NCI-H774 (cell line): Measurements from ENCODE around the gene PHLDB3.

Experiments
- DNase-seq: peaks from one replicate; lab custom pipeline; 2025; lab: John Stamatoyannopoulos, UW

Gene PHLDB3

DNA sequence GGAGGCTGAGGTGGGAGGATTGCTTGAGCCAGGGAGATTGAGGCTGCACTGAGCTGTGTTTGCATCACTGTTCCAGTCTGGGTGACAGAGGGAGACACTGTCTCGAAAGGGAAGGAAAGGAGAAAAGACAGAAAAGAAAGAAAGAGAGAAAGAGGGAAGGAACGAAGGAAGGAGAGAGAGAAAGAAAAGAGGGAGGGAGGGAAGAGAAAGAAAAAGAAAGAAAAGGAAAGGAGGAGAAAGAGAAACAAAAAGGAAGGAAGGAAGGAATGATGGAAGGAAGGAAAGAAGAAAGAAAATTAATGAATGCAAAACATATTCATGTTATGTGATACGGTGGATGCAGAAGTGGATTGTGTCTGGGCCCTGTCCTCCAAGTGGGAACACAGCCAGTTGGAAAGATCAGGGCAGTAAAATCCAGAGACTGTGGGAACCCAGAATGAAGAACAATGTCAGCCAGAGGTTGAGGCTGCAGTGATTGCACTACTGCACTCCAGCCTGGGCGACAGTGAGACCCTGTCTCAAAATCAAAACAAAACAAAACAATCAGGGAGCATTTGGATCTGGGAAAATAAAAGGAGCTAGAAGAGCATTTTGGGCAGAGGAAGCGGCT is 6.2 kb downstream of the PHLDB3 start:
- DNase-seq, result no peak

DNA sequence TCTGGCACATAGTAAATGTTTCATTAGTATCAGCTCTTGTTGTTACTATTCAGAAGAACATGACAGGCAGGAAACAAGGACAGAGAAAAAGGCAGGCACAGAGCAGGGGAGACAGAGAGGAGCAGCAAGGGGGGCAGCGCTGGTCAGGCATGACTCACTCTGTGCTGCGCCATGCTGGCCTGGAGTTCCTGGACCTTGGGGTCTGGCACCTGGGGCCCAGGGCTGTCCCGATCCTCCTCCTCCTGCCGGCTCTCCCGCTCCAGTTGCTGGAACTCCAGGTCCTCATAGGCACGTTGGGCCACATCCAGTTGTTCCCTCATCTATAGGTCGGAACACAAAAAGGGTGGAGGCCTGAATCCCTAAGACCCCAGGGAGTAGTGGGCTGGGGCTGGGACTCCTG is 7.6 kb downstream of the PHLDB3 start:
- no peak for DNase-seq

DNA sequence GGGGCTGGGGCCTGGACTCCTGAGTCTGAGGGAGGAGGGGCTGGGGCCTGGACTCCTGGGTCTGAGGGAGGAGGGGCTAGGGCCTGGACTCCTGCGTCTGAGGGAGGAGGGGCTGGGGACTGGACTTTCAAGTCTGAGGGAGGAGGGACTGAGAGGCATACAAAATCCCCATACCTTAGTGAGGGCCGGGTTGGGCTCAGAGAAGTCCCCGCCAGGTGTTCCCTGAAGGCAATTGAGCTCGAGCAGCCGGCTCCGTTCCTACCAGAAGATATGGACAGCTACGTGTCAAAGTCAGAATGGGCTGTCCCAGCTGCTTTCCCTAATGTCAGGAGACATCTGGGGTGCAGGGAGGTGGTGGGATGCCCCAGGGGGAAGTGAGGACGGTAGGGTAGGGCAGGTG is 9.5 kb downstream of the PHLDB3 start:
- no peak for DNase-seq

DNA sequence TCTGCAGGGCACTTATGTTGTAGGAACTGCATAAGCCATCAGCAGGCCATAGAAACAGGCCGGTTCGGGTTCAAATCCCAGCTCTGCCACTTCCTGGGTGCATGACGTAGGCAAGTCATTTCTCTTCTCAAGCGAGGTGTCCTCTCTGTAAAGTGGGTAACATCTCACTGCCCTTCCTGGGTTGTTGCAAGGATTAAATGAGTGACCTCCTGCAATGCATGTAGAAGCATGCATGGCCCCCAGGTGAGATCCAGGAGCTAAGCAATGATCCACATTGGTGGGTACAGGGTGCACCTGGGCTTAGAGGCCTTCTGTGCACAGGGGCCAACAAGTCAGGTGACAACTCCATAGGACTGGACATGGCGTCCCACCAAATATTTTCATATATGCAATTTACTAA is 13.8 kb downstream of the PHLDB3 start:
- no peak for DNase-seq

DNA sequence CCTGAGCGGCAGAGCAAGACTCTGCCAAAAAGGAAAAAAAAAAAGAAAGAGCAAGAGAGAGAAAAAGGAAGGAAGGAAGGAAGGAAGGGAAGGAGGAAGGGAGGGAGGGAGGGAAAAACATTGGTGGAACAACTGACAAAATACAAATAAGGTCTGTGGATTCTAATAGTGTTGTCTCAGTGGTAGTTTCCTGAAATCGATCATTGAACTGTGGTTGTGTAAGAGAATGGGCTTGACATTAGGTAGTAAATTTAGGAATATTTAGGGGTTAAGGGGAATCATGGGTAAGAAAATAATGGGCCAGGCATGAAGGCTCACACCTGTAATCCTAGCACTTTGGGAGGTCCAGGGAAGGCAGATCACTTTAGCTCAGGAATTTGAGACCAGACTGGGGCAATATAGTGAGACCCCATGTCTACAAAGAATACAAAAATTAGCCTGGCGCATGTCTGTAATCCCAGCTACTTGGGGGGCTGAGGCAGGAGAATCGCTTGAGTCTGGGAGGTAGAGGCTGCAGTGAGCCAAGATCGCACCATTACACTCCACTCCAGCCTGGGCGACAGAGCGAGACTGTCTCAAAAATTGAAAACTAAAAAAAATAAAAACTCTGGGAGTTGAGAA is 14.5 kb downstream of the PHLDB3 start:
- DNase-seq, result no peak

DNA sequence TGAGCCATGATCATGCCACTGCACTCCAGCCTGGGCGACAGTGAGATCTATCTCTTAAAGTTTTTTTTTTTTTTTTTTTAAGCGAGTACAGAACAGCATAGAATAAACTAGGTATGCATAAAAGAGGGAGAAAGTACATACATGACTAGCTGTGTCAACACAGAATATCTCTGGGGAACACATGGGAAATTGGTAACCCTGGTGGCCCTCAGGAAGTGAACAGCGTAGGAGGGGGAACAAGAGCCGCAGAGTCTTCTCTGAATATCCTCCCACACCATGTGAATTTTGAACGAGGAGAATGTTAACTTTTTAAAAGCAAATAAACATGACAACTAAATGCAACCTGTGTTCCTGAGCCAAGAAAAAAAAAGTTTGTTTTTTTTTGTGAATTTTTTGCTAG is 15.2 kb downstream of the PHLDB3 start:
- DNase-seq, result no peak

DNA sequence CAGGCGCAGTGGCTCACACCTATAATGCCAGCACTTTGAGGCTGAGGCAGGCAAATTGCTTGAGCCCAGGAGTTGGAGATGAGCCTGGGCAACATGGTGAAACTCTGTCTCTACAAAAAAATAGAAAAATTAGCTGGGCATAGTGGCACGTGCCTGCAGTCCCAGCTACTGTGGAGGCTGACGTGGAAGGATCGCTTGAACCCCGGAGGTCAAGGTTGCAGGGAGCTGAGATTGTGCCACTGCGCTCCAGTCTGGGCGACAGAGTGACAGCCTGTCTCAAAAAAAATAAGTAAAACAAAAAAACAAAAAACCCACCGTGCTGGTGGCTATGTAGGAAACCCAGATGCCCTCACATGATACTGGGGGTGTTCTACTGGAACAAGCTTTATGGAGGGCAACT is 16.4 kb downstream of the PHLDB3 start:
- no peak for DNase-seq

DNA sequence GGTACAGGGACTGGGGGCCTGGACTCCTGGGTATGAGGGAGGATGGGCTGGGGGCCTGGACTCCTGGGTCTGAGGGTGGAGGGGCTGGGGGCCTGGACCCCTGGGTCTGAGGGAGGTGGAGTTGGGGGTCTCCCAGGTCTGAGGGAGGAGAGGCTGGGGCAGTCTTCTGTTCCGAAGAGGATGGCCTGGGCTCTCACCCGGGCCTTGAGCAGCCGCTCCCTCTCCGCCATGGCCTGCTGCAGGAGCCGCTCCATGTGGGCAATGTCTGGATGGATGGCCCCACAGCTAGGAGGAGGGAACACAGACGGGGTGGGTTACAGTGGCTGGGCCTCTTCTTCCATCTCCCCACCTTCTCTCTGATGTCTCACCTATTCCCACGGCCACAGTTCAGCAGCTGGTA is 18.1 kb downstream of the PHLDB3 start:
- no peak for DNase-seq

DNA sequence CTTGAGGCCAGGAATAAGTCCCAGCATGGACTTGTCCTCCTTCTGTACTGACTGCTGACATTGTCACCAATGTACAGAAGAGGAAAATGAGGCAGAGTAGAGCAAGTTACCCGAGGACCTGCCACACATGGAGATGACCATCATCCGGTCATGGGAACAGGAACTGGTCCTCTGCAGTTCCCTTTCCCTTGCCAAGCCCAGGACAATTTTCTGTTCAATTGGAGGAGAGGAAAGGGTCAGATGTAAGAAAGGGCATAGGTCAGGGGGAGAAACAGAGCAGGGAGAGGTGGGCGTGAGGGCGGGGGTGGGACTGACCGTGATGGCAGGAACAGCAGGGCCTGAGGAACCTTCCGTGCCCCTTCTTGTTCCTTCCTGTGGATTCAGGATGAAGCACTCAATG is 18.6 kb downstream of the PHLDB3 start:
- DNase-seq, result no peak

DNA sequence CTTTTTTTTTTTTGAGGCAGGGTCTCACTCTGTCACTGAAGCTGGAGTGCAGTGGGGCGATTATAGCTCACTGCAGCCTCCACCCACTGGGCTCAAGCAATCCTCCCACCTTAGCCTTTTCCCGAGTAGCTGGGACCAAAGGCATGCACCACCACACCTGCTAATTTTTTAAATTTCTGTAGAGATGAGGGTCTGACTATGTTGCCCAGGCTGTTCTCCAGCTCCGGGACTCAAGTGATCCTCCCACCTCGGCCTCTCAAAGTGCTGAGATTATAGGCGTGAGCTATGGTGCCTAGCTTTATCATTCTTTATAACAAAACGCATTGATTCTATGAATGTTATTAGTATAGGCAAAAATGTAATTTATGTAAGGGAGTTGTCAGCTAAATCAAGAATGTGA is 21.3 kb downstream of the PHLDB3 start:
- no peak for DNase-seq

DNA sequence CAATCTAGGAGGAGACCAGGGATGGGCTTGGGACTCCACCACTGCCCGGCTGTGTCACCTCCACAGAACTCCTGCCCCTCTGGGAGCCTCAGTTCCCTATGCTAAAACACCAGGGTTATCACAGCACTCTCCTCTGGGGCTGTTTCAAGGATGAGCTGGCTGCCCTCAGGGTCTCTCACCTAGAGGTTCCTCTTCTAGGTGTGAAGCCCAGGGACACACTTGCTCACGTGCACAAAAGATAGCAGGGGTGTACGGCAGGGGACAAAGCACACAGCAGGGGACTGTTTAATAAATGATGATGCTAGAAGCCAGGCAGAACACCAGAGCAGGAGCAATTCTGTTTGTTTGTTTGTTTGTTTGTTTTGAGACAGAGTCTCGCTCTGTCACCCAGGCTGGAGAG is 22.4 kb downstream of the PHLDB3 start:
- no peak for DNase-seq

DNA sequence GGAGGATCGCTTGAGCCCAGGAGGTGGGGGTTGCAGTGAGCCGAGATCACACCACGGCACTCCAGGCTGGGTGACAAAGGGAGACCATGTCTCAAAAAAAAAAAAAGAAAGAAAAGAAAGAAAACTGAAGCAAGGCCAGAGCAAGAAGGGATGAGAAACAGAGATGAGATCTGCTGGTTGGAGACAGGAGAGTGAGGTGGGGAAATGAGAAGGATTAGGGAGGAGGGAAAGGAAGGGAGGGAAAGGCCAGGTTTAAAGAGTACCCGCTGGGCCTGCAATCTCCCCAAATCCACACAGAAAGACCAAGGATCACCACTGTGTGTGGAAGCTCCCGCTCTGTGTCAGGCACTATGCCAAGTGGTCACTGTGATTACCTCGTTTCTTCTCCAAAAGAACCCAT is 22.8 kb downstream of the PHLDB3 start:
- DNase-seq, result no peak

DNA sequence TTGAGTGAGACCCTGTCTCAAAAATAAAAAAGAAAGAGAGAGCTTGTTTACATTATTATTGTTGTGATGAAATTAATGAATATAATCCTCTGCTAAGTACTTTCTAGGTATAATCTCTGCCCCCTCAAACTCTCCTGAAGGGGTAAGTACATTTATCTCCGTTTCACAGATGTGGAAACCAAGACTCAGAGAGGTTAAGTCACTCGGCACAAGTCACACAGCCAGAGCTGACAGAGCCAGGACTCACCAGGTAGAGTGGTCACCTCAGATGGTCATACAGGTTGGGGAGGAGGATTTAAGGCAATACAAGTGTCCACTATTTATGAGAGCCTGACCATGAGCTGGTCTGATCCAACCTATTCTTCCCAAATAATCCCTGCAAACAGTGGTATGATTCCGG is 24.0 kb downstream of the PHLDB3 start:
- no peak for DNase-seq

DNA sequence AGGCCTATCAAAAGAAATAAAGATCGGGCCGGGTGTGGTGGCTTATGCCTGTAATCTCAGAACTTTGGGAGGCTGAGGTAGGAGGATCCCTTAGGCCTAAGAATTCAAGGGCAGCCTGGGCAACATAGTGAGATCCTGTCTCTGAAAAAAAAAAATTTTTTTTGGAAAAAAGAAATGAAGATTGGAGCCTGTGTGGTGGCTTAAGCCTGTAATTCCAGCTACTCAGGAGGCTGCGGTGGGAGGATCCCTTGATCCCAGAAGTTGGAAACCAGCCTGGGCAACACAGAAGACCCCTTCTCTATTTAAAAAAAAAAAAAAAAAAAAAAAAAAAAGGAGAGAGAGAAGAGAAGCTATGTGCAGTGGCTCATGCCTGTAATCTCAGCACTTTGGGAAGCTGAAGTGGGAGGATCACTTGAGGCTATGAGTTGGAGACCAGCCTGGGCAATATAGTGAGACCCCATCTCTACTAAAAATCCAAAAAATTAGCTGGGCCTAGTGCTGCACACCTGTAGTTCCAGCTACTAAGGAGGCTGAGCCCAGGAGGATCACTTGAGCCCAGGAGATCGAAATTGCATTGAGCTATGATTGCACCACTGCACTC is 24.5 kb downstream of the PHLDB3 start:
- DNase-seq, result no peak

DNA sequence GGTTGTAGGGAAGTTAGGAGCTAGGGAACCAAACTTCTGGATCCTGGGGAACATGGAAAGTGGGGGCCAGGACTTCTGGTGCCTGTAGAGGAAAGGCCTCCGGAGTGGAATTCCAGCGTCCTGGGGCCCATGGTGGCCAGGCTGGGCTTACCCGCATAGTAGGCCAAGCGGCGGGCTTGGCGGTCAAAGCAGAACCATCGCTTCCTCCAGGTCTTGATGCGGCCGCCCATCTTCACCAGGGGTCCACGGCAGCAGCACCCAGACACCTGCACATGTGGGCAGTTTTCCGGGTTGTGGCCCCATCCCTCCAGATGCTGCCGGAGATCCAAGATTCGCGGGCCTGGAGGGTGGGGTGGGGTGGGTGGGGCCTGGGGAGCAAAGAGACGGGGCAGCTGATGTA is 25.3 kb downstream of the PHLDB3 start:
- no peak for DNase-seq

DNA sequence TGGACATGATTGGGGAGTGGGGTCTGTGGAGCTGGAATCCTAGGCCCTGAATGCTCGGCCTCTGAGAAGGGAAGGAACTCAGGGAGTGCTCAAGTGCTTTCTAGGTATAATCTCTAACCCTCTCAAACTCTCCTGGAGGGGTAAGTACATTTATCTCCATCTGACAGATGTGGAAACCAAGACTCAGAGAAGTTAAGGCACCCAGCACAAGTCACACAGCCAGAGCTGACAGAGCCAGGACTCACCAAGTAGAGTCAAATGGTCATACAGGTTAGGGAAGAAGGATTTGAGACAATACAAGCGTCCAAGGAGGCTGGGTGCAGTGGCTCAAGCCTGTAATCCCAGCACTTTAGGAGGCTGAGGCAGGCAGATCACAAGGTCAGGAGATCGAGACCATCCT is 26.2 kb downstream of the PHLDB3 start:
- DNase-seq, result no peak

DNA sequence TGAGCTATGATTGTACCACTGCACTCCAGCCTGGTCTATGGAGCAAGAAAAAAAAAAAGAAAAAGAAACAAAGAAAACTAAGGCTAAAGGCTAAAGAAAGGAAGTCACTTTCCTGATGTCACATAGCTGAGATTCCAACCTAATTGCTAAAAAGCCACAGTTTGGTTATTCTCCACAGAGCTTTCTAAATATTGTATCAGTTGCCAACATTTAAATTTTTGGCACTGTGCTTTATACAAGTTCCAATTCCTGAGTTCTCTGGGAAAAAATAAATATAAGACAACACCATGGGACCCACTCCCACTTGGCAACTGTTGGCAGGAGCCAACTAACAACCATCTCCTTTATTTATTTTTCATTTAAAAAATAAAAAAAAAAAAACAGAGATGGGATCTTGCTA is 27.9 kb downstream of the PHLDB3 start:
- DNase-seq, result no peak

DNA sequence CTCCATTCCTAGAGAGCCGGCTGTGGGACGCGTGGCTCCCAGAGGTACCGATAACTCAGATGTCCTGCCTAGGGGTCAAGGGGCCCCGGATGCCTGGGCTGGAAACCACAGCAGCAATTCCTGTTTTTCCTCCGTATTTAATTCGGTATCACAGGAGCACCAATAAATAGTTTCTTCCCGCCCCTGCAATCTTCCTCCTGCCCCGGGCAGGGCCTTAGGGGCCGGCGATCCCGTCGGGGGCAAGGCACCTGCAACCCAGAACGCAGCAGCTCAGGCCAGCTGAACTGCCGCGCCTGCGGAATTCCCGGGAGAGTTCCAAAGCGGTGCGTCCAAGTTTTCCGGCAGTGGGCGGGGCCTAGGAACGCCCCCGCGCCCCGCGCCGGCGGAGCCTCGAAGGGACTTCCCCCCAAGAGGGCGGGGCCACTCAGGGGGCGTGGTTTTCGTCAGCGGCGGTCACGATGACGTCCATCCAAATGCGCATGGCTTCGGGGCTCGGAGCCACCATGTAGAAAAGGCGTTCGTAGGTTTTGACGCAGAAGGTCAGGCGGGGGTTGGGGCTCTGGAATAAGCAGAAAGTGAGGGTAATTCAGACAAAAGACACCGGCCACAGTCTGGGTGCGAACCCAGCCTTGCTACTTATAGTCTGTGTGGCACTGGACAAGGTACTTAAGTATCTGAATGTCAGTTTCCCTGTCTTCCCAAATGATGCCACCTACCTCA is 29.4 kb downstream of the PHLDB3 start:
- peak; percentile 92 for DNase-seq

DNA sequence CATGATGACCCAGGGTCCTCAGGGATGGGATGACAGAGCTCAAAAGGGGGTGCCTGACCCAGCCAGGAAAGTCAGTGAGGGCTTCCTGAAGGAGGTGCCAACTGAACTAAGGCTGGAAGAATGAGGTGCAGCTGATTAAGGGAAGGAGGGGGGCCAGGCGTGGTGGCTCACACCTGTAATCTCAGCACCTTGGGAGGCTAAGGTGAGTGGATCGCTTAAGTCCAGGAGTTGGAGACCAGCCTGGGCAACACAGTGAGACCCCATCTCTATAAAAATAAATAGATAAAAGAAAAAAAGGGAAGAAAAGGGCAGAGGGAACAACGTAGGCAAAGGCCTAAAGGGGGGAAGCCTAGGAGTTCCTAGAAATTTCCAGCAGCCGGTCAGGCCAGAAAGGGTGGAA is 30.1 kb downstream of the PHLDB3 start:
- DNase-seq, result no peak

DNA sequence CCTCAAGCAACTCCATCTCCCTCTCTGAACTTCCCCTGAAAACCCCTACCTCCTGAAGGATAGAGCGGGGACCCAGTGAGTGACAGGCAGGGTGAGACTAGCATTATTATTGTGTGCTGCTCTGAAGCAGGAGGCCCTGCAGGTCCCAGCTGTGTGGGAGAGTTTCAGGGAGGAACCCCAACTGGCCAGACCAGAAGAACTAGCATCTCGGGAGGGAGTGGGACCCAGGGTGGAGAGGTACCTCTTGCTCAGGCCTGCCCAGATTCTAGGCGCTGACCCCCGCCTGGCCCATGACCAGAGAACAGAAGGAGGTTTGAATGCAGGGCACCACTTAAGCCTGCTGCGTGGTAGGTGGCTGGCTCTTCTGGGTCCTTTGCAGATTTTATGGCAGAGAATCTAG is 33.5 kb downstream of the PHLDB3 start:
- no peak for DNase-seq

DNA sequence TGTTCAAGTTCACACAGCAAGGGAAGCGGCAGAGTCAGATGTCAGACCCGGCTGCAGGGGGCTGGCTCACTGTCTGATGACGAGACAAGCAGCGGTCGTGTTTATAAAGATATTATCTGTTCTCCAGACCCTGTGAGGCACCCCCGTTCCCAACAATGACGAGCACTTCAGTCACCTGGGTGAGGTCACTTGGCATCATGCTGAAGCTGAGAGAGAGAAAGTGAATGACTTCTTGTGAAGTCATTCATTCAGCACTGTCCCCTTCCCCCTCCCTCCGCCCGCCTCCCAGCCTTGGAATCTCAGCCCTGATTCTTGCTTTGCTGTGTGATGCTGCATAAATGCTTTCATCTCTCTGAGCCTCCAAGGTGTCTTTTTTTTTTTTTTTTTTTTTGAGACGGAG is 34.3 kb downstream of the PHLDB3 start:
- no peak for DNase-seq

DNA sequence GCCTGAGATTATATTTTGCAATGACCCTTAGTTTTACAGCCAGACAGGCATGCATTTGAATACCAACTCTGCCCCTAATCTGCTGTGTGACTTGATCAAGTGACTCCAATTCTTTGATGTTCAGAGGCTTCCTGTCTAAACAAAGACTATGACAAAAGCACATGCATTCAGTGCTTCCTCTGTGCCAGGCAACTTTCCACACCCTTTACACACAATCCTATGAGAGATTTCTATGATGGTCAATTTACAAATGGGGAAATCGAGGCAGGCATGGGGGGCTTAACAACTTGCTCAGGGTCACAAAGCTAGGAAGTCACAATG is 35.4 kb downstream of the PHLDB3 start:
- DNase-seq, result no peak

DNA sequence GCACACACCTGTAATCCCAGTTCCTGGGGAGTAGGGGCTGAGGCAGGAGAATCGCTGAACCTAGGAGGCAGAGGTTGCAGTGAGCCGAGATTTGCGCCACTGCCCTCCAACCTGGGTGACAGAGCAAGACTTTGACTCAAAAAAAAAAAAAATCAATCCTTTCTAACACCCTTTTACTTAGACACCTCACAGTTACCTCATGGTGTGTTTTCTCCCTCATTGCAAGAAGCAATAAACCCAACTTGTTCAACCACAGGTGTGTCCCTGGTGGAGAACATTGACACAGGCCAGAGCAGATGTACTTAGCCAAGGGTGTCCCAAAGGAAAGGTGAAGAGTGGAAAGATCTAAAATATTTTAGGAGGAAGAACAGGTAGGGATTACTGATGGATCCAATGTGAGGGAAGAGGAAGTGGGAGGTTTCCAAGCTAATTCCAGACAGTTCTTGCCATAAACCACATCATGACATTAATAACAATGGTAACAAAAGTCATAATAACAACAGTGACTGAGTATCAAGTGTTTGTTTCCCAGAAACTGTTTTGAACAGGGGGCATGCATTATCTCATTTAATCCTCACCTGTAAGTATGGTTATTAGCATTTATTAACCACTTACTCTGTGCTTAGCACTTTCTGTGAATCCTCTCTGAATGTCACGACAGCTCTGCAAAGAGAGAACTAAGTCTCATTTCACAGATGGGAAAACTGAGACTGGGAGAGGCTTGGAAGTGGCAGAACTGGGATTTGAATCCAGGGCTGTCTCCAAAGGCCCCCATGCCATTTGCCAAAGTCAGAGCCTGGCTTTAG is 36.0 kb downstream of the PHLDB3 start:
- DNase-seq, result no peak
